HepG2 (cell line): ENCODE measurements around the gene RAD51D. TPM values are rescaled to one million over a fixed set of nuclear protein-coding genes. Genes with fewer than 3 reads are reported as not detected.
A peak's percentile ranks its signal among the peaks of the same experiment; 100 is the strongest.

Source experiments
- AHR ChIP-seq: IDR thresholded peaks from 2 replicates; pipeline ENCODE4 v1.6.1; 2018; ENCODE audit warnings: missing genetic modification reagents, missing compliant biosample characterization
- AKAP8 ChIP-seq: sonication (generic); formaldehyde crosslinking; IDR thresholded peaks from 2 replicates; pipeline ENCODE4 v1.5.1; 2020; ENCODE audit warnings: mild to moderate bottlenecking, missing genetic modification reagents
- ARID2 ChIP-seq: sonication (generic); formaldehyde crosslinking; IDR thresholded peaks from 2 replicates; pipeline ENCODE4 v1.8.1; 2022; ENCODE audit warnings: mild to moderate bottlenecking, missing genetic modification reagents, borderline replicate concordance
- CENPX ChIP-seq: sonication (generic); formaldehyde crosslinking; IDR thresholded peaks from 2 replicates; pipeline ENCODE4 v1.9.0; 2021; ENCODE audit warnings: mild to moderate bottlenecking, missing genetic modification reagents, moderate library complexity
- HNF1B ChIP-seq: sonication (generic); formaldehyde crosslinking; IDR thresholded peaks from 2 replicates; pipeline ENCODE4 v1.5.1; 2020; ENCODE audit warnings: mild to moderate bottlenecking, moderate library complexity, missing genetic modification reagents
- MTERF4 ChIP-seq: sonication (generic); formaldehyde crosslinking; IDR thresholded peaks from 2 replicates; pipeline ENCODE4 v1.8.0; 2023; ENCODE audit warnings: mild to moderate bottlenecking, missing genetic modification reagents
- NCOR1 ChIP-seq: fragments of 200-600 bp; sonication (generic); IDR thresholded peaks from 2 replicates; pipeline ENCODE4 v1.7.0; 2017; ENCODE audit warnings: antibody characterized with exemption, low read length, borderline replicate concordance
- TCF12 ChIP-seq, 2 experiments: fragments of 450-650 bp in 1 of 2; sonication (generic) in 1 of 2; formaldehyde crosslinking in 1 of 2; IDR thresholded peaks; 2 replicates each; pipeline versions ENCODE4 v1.6.1 to v1.8.0; 2017 to 2022; ENCODE audit warnings: antibody characterized with exemption in 1 of 2, mild to moderate bottlenecking in 1 of 2, missing genetic modification reagents in 1 of 2, moderate library complexity in 1 of 2
- ZBTB26 ChIP-seq: IDR thresholded peaks from 2 replicates; pipeline ENCODE4 v1.6.1; 2016; ENCODE audit warnings: missing compliant biosample characterization, missing genetic modification reagents, borderline replicate concordance
- ZBTB42 ChIP-seq: sonication (generic); formaldehyde crosslinking; IDR thresholded peaks from 2 replicates; pipeline ENCODE4 v1.5.0; 2020; ENCODE audit warnings: mild to moderate bottlenecking, missing genetic modification reagents
- ZFP41 ChIP-seq: sonication (generic); formaldehyde crosslinking; IDR thresholded peaks from 2 replicates; pipeline ENCODE4 v1.4.0; 2020; ENCODE audit warnings: mild to moderate bottlenecking, missing genetic modification reagents, borderline replicate concordance
- ZNF256 ChIP-seq: sonication (generic); formaldehyde crosslinking; conservative IDR thresholded peaks from 2 replicates; pipeline ENCODE4 v1.4.0; 2020; ENCODE audit warnings: missing genetic modification reagents
- ZNF292 ChIP-seq: sonication (generic); formaldehyde crosslinking; IDR thresholded peaks from 2 replicates; pipeline ENCODE4 v1.8.1; 2022; ENCODE audit warnings: mild to moderate bottlenecking, low read depth, missing genetic modification reagents, borderline replicate concordance
- ZNF660 ChIP-seq: sonication (generic); formaldehyde crosslinking; IDR thresholded peaks from 2 replicates; pipeline ENCODE4 v1.5.1; 2020; ENCODE audit warnings: mild to moderate bottlenecking, low read depth, missing genetic modification reagents, borderline replicate concordance
- polyA plus RNA-seq, 8 experiments: library from polyadenylated mRNA; depleted of rRNA in 3 of 8; stranded (reverse) in 7 of 8; unstranded in 1 of 8; fragments of >200 nt; fragmentation: Illumina TruSeq in 4 of 8; extraction: Trizol in 4 of 8; gene quantifications; 2 replicates each; pipeline versions ENCODE4 v1.2.1 to v1.2.3, GENCODE V29; 2011 to 2016; ENCODE audit warnings: low read depth in 4 of 8, missing spikeins in 1 of 8, mixed read lengths in 1 of 8; ENCODE audit not compliant: insufficient read depth in 1 of 8
- total RNA-seq, 5 experiments: library from RNA; depleted of rRNA; stranded (reverse); fragments of >200 nt; fragmentation: Illumina TruSeq; extraction: Trizol; gene quantifications; 2 replicates each; pipeline ENCODE4 v1.2.3, GENCODE V29; 2016; ENCODE audit warnings: low read depth in 1 of 5
- TF ChIP-seq, protein P1 (sequence below): IDR thresholded peaks from 2 replicates; pipeline ENCODE4 v1.6.1; 2016
- TF ChIP-seq, protein P2 (sequence below): IDR thresholded peaks from 2 replicates; pipeline ENCODE4 v1.6.1; 2012; ENCODE audit warnings: inconsistent platforms
- TF ChIP-seq, protein P3 (sequence below): sonication (generic); formaldehyde crosslinking; IDR thresholded peaks from 2 replicates; pipeline ENCODE4 v1.4.0; 2020; ENCODE audit warnings: missing genetic modification reagents
- TF ChIP-seq, protein P4 (sequence below): fragments of 450-650 bp; IDR thresholded peaks from 2 replicates; pipeline ENCODE4 v1.6.1; 2016

RAD51D gene
- total and polyA plus RNA-seq, 2 of the 13 experiments (the other 11 are each of a cell fraction or from before 2014, with no cell fraction given), result 6.7 to 13.1 TPM

- TF ChIP-seq ZNF292 (CRISPR knock-in tag) (no peak; the same call in 1 of the 2 replicates), ZFP41 (CRISPR knock-in tag) (no peak), CENPX (CRISPR knock-in tag) (no peak), TCF12 (IDR thresholded peaks at IDR 0.05) (no peak), TCF12 (CRISPR knock-in tag; IDR thresholded peaks at IDR 0.05) (no peak), MTERF4 (CRISPR knock-in tag) (no peak), HNF1B (CRISPR knock-in tag) (no peak), ZBTB42 (no peak), ZBTB26 (CRISPR knock-in tag) (no peak), ARID2 (CRISPR knock-in tag) (no peak), ZNF256 (CRISPR knock-in tag) (no peak), AHR (CRISPR knock-in tag) (no peak), AKAP8 (CRISPR knock-in tag) (no peak), ZNF660 (no peak), NCOR1 (no peak)
- TF ChIP-seq, protein P1, sequence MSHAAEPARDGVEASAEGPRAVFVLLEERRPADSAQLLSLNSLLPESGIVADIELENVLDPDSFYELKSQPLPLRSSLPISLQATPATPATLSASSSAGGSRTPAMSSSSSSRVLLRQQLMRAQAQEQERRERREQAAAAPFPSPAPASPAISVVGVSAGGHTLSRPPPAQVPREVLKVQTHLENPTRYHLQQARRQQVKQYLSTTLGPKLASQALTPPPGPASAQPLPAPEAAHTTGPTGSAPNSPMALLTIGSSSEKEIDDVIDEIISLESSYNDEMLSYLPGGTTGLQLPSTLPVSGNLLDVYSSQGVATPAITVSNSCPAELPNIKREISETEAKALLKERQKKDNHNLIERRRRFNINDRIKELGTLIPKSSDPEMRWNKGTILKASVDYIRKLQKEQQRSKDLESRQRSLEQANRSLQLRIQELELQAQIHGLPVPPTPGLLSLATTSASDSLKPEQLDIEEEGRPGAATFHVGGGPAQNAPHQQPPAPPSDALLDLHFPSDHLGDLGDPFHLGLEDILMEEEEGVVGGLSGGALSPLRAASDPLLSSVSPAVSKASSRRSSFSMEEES (CRISPR knock-in tag), result 0 out of 2 replicates have a peak, but pooled peaks have one; percentile 61
- TF ChIP-seq, protein P2, sequence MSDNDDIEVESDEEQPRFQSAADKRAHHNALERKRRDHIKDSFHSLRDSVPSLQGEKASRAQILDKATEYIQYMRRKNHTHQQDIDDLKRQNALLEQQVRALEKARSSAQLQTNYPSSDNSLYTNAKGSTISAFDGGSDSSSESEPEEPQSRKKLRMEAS, result 0 out of 2 replicates have a peak, but pooled peaks have one; percentile 20
- TF ChIP-seq, protein P3, sequence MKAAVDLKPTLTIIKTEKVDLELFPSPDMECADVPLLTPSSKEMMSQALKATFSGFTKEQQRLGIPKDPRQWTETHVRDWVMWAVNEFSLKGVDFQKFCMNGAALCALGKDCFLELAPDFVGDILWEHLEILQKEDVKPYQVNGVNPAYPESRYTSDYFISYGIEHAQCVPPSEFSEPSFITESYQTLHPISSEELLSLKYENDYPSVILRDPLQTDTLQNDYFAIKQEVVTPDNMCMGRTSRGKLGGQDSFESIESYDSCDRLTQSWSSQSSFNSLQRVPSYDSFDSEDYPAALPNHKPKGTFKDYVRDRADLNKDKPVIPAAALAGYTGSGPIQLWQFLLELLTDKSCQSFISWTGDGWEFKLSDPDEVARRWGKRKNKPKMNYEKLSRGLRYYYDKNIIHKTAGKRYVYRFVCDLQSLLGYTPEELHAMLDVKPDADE (CRISPR knock-in tag), result no peak
- TF ChIP-seq, protein P4, sequence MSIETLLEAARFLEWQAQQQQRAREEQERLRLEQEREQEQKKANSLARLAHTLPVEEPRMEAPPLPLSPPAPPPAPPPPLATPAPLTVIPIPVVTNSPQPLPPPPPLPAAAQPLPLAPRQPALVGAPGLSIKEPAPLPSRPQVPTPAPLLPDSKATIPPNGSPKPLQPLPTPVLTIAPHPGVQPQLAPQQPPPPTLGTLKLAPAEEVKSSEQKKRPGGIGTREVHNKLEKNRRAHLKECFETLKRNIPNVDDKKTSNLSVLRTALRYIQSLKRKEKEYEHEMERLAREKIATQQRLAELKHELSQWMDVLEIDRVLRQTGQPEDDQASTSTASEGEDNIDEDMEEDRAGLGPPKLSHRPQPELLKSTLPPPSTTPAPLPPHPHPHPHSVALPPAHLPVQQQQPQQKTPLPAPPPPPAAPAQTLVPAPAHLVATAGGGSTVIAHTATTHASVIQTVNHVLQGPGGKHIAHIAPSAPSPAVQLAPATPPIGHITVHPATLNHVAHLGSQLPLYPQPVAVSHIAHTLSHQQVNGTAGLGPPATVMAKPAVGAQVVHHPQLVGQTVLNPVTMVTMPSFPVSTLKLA, result no peak
Observed at GRCh38 chr17:35079547-35080423, 39.9 kb downstream of the RAD51D start (continued).
